K562 (cell line): ENCODE results near the gene FAM174C. TPM values are rescaled to one million over a fixed set of nuclear protein-coding genes. Genes with fewer than 3 reads are reported as not detected.

Experiments
- ATAC-seq: fragments of 200-7000 bp; cut with Tn5 transposase; 3 replicates; pipeline ENCODE4 v1.9.1; 2020; ENCODE audit warnings: moderate library complexity
- BruUV-seq: library from RNA; stranded (reverse); fragments of 400-500 nt; replicated peaks from 2 replicates; lab custom pipeline; 2021; lab: Mats Ljungman, UMichigan
- CTCF ChIA-PET: fragments of 300-600 bp; formaldehyde crosslinking; extraction: SDS; loops from one replicate; lab custom pipeline; 2021; ENCODE audit warnings: low intra/inter-chr PET ratio; lab: Yijun Ruan, JAX
- POLR2A ChIA-PET: fragments of 300-600, 350-650 bp; sonication (Branson Sonifier 250); formaldehyde crosslinking; extraction: SDS; loops from one replicate; lab custom pipeline; 2021; ENCODE audit warnings: antibody characterized with exemption, inconsistent platforms; lab: Yijun Ruan, JAX
- DNase-seq, 4 experiments: peaks; one replicate each; pipeline versions ENCODE4 v3.0.0 to v3.0.0-alpha.2; 2011 to 2018; ENCODE audit warnings: low spot score in 3 of 4, mixed read lengths in 3 of 4; ENCODE audit errors: extremely low read depth in 1 of 4
- FAIRE-seq: peaks from 2 replicates; lab custom pipeline; 2011; peaks lifted over from hg19 to GRCh38; lab: Jason Lieb, UNC
- H2AFZ ChIP-seq: 2 replicates; pipeline ENCODE4 v1.6.0; 2011; ENCODE audit warnings: low read depth, low read length, control low read depth, inconsistent platforms
- H3K27ac ChIP-seq: fragments of 200-600 bp; 3 replicates; pipeline ENCODE4 v1.8.0; 2011; ENCODE audit warnings: low read depth, mild to moderate bottlenecking, control low read depth, inconsistent platforms, low read length, moderate library complexity, mixed read lengths; ENCODE audit errors: extremely low read depth
- H3K27me3 ChIP-seq, 2 experiments: fragments of 300-600 bp in 1 of 2; 2 replicates in 1 of 2; 3 replicates in 1 of 2; pipeline versions ENCODE4 v1.6.0 to v1.8.0; 2011; ENCODE audit warnings: inconsistent platforms in 2 of 2, low read length in 2 of 2, mild to moderate bottlenecking in 1 of 2, mixed read lengths in 1 of 2, moderate library complexity in 1 of 2; ENCODE audit not compliant: control insufficient read depth in 2 of 2, insufficient read depth in 2 of 2
- H3K36me3 ChIP-seq: fragments of 300-600 bp; 3 replicates; pipeline ENCODE4 v1.8.0; 2011; ENCODE audit warnings: mild to moderate bottlenecking, low read length, inconsistent platforms; ENCODE audit not compliant: control insufficient read depth, insufficient read depth
- H3K4me1 ChIP-seq, 2 experiments: fragments of 200-600 bp in 1 of 2; replicated peaks in 1 of 2; 2 replicates in 1 of 2; 3 replicates in 1 of 2; pipeline versions ENCODE4 v1.5.1 to v1.8.0; 2011; ENCODE audit warnings: inconsistent platforms in 2 of 2, low read length in 2 of 2, mild to moderate bottlenecking in 1 of 2, mixed read lengths in 1 of 2, moderate library complexity in 1 of 2; ENCODE audit not compliant: control insufficient read depth in 2 of 2, insufficient read depth in 2 of 2
- H3K4me2 ChIP-seq: 2 replicates; pipeline ENCODE4 v1.6.1; 2011; ENCODE audit warnings: low read length, control low read depth, inconsistent platforms, mixed read lengths; ENCODE audit not compliant: insufficient read depth
- H3K4me3 ChIP-seq: fragments of 200-600 bp; sonication (generic), shearing (Covaris generic); 2 replicates; pipeline ENCODE4 v1.5.1; 2016; ENCODE audit warnings: control low read depth, inconsistent platforms
- H3K79me2 ChIP-seq: fragments of 200-600 bp; 3 replicates; pipeline ENCODE4 v1.8.0; 2011; ENCODE audit warnings: low read length, inconsistent platforms; ENCODE audit not compliant: control insufficient read depth, insufficient read depth
- H3K9ac ChIP-seq, 2 experiments: 2 replicates each; pipeline versions ENCODE4 v1.6.0 to v1.6.1; 2011; ENCODE audit warnings: low read depth in 2 of 2, low read length in 2 of 2, control low read depth in 1 of 2, inconsistent platforms in 1 of 2, mild to moderate bottlenecking in 1 of 2, mixed read lengths in 1 of 2; ENCODE audit not compliant: insufficient read depth in 1 of 2
- H3K9me1 ChIP-seq: one replicate; pipeline ENCODE4 v1.6.0; 2011; ENCODE audit warnings: inconsistent platforms, mild to moderate bottlenecking, low read length, moderate library complexity; ENCODE audit not compliant: control insufficient read depth, insufficient read depth
- H3K9me3 ChIP-seq: replicated peaks from 2 replicates; pipeline ENCODE4 v1.5.1; 2011; ENCODE audit warnings: low read depth, low read length, inconsistent platforms; ENCODE audit not compliant: control insufficient read depth, insufficient read depth
- H4K20me1 ChIP-seq: replicated peaks from 2 replicates; pipeline ENCODE4 v1.6.1; 2011; ENCODE audit warnings: low read length, inconsistent platforms, mixed read lengths; ENCODE audit not compliant: control insufficient read depth, insufficient read depth
- FIP1L1 ChIP-seq: fragments of 200-400 bp; formaldehyde crosslinking; IDR thresholded peaks from 2 replicates; pipeline ENCODE4 v1.6.1; 2018; ENCODE audit warnings: mild to moderate bottlenecking, low read depth, low read length; ENCODE audit not compliant: poor library complexity, severe bottlenecking
- KAT8 ChIP-seq: fragments of 450-650 bp; IDR thresholded peaks from 2 replicates; pipeline ENCODE4 v1.6.1; 2016; ENCODE audit warnings: low read depth, mild to moderate bottlenecking
- MCM7 ChIP-seq, 2 experiments: fragments of 450-650 bp; IDR thresholded peaks; 2 replicates each; pipeline ENCODE4 v1.6.1; 2016 to 2018
- ZBTB17 ChIP-seq: fragments of 450-650 bp; formaldehyde crosslinking; IDR thresholded peaks from 2 replicates; pipeline ENCODE4 v1.4.0; 2020; ENCODE audit warnings: mild to moderate bottlenecking
- ZKSCAN3 ChIP-seq: fragments of 250-450 bp; sonication (Bioruptor Pico); IDR thresholded peaks from 2 replicates; pipeline ENCODE4 v1.4.0; 2020
- ZNF696 ChIP-seq: fragments of 250-450 bp; sonication (Bioruptor Pico); conservative IDR thresholded peaks from 2 replicates; pipeline ENCODE4 v1.4.0; 2020; ENCODE audit warnings: mild to moderate bottlenecking, moderate library complexity
- ZNF766 ChIP-seq: fragments of 200-800 bp; sonication (Bioruptor generic); conservative IDR thresholded peaks from 2 replicates; pipeline ENCODE4 v1.6.1; 2016; ENCODE audit warnings: missing genetic modification characterization, missing compliant biosample characterization
- WGBS: fragments of 100-300 bp; shearing (Covaris generic); methylation state at CpG from one replicate; pipeline ENCODE4 v1.1.6; 2016; ENCODE audit warnings: low coverage, mixed read lengths; ENCODE audit not compliant: insufficient coverage; ENCODE audit errors: missing lambda C conversion rate; 5-methylcytosine and 5-hydroxymethylcytosine counted together
- in situ Hi-C: fragments of 300-500 bp; cut with MboI; formaldehyde crosslinking; loops from 4 replicates; pipeline ENCODE4 v1.15.0; 2018; ENCODE audit warnings: inconsistent platforms, mixed read lengths
- intact Hi-C: fragments of 100-400 bp; cut with micrococcal nuclease; formaldehyde crosslinking; loops from 2 replicates; pipeline ENCODE4 v1.14.2; 2022
- polyA plus RNA-seq, 8 experiments: library from polyadenylated mRNA; depleted of rRNA in 4 of 8; stranded (reverse) in 5 of 8; unstranded in 3 of 8; fragments of >200 nt; fragmentation: Nextera tagmentation in 2 of 8; fragmentation: Illumina TruSeq in 1 of 8; extraction: Ambion mirVana in 2 of 8; extraction: Trizol in 1 of 8; gene quantifications; 2 replicates each; pipeline versions ENCODE4 v1.2.1 to v1.2.3, GENCODE V29; 2011 to 2014; ENCODE audit warnings: inconsistent platforms in 1 of 8, missing spikeins in 1 of 8
- total RNA-seq, 7 experiments: library from RNA; depleted of rRNA in 6 of 7; stranded (reverse); fragments of >200 nt in 6 of 7; fragmentation: Illumina TruSeq in 2 of 7; extraction: Trizol in 2 of 7; gene quantifications; 2 replicates each; pipeline versions ENCODE4 v1.2.1 to v1.2.3, GENCODE V29; 2011 to 2021; ENCODE audit warnings: low replicate concordance in 1 of 7
- TF ChIP-seq, protein P1 (sequence below), 3 experiments: IDR thresholded peaks in 2 of 3; conservative IDR thresholded peaks in 1 of 3; 2 replicates each; pipeline ENCODE4 v1.5.1; 2011 to 2012; ENCODE audit warnings: low read length in 3 of 3, mild to moderate bottlenecking in 3 of 3, control low read depth in 2 of 3, improper control_type of control experiment in 1 of 3, inconsistent platforms in 1 of 3, low read depth in 1 of 3, mixed read lengths in 1 of 3, moderate library complexity in 1 of 3; ENCODE audit not compliant: insufficient read depth in 2 of 3
- TF ChIP-seq, protein P2 (sequence below): IDR thresholded peaks from 2 replicates; pipeline ENCODE4 v1.6.1; 2016; ENCODE audit warnings: missing genetic modification characterization, missing compliant biosample characterization
- TF ChIP-seq, protein P3 (sequence below), 2 experiments: fragments of 200-800 bp in 1 of 2; sonication (Bioruptor generic) in 1 of 2; sonication (generic) in 1 of 2; formaldehyde crosslinking in 1 of 2; IDR thresholded peaks in 1 of 2; conservative IDR thresholded peaks in 1 of 2; 2 replicates each; pipeline versions ENCODE4 v1.5.0 to v1.6.1; 2016 to 2020; ENCODE audit warnings: missing compliant biosample characterization in 1 of 2, missing genetic modification characterization in 1 of 2, missing genetic modification reagents in 1 of 2

FAM174C gene
- total and polyA plus RNA-seq, 9 of the 15 experiments (the other 6 are each of a cell fraction or from before 2014, with no cell fraction given), result 0.66 to 89.6 (median 20.3) TPM

DNA sequence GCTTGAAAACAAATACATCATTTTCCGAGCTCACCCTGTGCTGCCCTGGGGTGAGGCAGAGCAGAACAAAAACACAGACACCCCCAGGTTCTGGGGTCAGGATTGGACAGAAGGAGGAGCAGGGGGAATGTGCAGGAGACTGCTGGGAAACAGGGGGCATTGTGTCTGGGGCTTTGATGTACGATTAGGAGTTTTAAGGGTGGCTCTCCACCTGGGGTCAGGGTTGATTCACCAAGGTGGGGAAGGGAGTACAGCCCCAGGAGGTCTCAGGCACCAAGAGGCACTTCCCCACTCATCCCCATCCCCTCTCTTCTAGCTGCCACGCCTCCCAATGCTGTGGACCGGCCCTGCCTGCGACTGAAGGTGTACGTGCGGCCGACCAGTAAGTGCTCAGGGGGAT, 22.9 kb downstream of the FAM174C start (continued):
- TF ChIP-seq, protein P1, sequence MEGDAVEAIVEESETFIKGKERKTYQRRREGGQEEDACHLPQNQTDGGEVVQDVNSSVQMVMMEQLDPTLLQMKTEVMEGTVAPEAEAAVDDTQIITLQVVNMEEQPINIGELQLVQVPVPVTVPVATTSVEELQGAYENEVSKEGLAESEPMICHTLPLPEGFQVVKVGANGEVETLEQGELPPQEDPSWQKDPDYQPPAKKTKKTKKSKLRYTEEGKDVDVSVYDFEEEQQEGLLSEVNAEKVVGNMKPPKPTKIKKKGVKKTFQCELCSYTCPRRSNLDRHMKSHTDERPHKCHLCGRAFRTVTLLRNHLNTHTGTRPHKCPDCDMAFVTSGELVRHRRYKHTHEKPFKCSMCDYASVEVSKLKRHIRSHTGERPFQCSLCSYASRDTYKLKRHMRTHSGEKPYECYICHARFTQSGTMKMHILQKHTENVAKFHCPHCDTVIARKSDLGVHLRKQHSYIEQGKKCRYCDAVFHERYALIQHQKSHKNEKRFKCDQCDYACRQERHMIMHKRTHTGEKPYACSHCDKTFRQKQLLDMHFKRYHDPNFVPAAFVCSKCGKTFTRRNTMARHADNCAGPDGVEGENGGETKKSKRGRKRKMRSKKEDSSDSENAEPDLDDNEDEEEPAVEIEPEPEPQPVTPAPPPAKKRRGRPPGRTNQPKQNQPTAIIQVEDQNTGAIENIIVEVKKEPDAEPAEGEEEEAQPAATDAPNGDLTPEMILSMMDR (IDR thresholded peaks at IDR 0.05 in 2 of 3, conservative IDR thresholded peaks at IDR 0.05 in 1 of 3; ENCODE audit: insufficient read depth in 2 of 3, low read depth in 1 of 3, low read length in 3 of 3), result no peak
- TF ChIP-seq ZBTB17 (CRISPR knock-in tag) (no peak), MCM7 (IDR thresholded peaks at IDR 0.05) (no peak), KAT8 (no peak)
- TF ChIP-seq, protein P2, sequence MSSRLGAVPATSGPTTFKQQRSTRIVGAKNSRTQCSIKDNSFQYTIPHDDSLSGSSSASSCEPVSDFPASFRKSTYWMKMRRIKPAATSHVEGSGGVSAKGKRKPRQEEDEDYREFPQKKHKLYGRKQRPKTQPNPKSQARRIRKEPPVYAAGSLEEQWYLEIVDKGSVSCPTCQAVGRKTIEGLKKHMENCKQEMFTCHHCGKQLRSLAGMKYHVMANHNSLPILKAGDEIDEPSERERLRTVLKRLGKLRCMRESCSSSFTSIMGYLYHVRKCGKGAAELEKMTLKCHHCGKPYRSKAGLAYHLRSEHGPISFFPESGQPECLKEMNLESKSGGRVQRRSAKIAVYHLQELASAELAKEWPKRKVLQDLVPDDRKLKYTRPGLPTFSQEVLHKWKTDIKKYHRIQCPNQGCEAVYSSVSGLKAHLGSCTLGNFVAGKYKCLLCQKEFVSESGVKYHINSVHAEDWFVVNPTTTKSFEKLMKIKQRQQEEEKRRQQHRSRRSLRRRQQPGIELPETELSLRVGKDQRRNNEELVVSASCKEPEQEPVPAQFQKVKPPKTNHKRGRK (tag), result no peak

- H3K4me3 ChIP-seq, result no peak overlapping the region
- POLR2A ChIA-PET, result no interaction called here
- H2AFZ ChIP-seq, result no peak overlapping the region
- H3K79me2 ChIP-seq, result no peaks in the 10 kb centered on the region
- no peaks in the 10 kb centered on the region for H3K9me3 ChIP-seq
- no peak for FAIRE-seq
- no TSS peak for BruUV-seq
- no peak overlapping the region for H3K4me2 ChIP-seq
- CTCF ChIA-PET, result no interaction called here
- peaks cover 8 to 21% of the 10 kb centered on the region in 2 experiments; a peak in 3 of 5 replicates for H3K27me3 ChIP-seq
- DNase-seq, result no peak
- WGBS, result 11% methylated on average over 17 of the region's 34 CpGs
- no peaks in the 10 kb centered on the region for H3K36me3 ChIP-seq
- H3K27ac ChIP-seq, result no peak overlapping the region
- in situ Hi-C loops (no loop called here), intact Hi-C loops (no loop called here)
- H3K9me1 ChIP-seq, result peaks cover 3% of the 10 kb centered on the region
- H3K4me1 ChIP-seq, result peaks cover 0 to 54% of the 10 kb centered on the region in 2 experiments; a peak in 3 of 5 replicates
- peak overlapping the region in 1 of 2 experiments; percentile 35; a peak in 1 of 4 replicates for H3K9ac ChIP-seq
- no peaks in the 10 kb centered on the region; the same call in 1 of the 2 replicates for H4K20me1 ChIP-seq
- no peak for ATAC-seq
- no peak for TF ChIP-seq ZNF766
- TF ChIP-seq, protein P3, sequence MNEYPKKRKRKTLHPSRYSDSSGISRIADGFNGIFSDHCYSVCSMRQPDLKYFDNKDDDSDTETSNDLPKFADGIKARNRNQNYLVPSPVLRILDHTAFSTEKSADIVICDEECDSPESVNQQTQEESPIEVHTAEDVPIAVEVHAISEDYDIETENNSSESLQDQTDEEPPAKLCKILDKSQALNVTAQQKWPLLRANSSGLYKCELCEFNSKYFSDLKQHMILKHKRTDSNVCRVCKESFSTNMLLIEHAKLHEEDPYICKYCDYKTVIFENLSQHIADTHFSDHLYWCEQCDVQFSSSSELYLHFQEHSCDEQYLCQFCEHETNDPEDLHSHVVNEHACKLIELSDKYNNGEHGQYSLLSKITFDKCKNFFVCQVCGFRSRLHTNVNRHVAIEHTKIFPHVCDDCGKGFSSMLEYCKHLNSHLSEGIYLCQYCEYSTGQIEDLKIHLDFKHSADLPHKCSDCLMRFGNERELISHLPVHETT (CRISPR knock-in tag; conservative IDR thresholded peaks at IDR 0.05 in 1 of 2, IDR thresholded peaks at IDR 0.05 in 1 of 2), result no peak
- TF ChIP-seq ZKSCAN3 (CRISPR knock-in tag), result no peak
- no peak for TF ChIP-seq ZNF696 (CRISPR knock-in tag)
- TF ChIP-seq FIP1L1, result peak; percentile 42
Measured at GRCh38 chr19:1299801-1300200, 24.5 kb downstream of the FAM174C start.
